HCT116 (cell line): ENCODE results near the gene SPIRE2. TPM values are rescaled to one million over a fixed set of nuclear protein-coding genes. Genes with fewer than 3 reads are reported as not detected.

Source experiments
- ATAC-seq: fragments of 200-7000 bp; cut with Tn5 transposase; 2 replicates; pipeline ENCODE4 v1.9.1; 2020; ENCODE audit warnings: mild to moderate bottlenecking, moderate library complexity
- BruUV-seq: library from RNA; stranded (reverse); fragments of 400-500 nt; replicated peaks from 2 replicates; lab custom pipeline; 2021; lab: Mats Ljungman, UMichigan
- CTCF ChIA-PET: fragments of 300-600 bp; sonication (Branson Sonifier 250); formaldehyde crosslinking; loops from one replicate; lab custom pipeline; 2021; ENCODE audit warnings: antibody characterized with exemption; lab: Charles Lee
- POLR2A ChIA-PET: fragments of 300-600, 350-600 bp; sonication (Branson Sonifier 250); formaldehyde crosslinking; loops from one replicate; lab custom pipeline; 2021; ENCODE audit warnings: antibody characterized with exemption; lab: Charles Lee
- RAD21 ChIA-PET, 2 experiments: fragments of 300-600 bp; sonication (Branson Sonifier 250); formaldehyde crosslinking; loops; one replicate each; lab custom pipeline; 2023; ENCODE audit warnings: low total read pairs in 2 of 2; ENCODE audit not compliant: uncharacterized antibody in 2 of 2, unreplicated experiment in 2 of 2, low non-redundant PET in 1 of 2; lab: Charles Lee
- DNase-seq: peaks from one replicate; pipeline ENCODE4 v3.0.0-alpha.2; 2010; ENCODE audit warnings: low read depth, low spot score
- H2AFZ ChIP-seq: fragments of 200-600 bp; shearing (Covaris generic), sonication (generic); 2 replicates; pipeline ENCODE4 v1.6.1; 2017; ENCODE audit warnings: low read depth, mixed run types, mixed read lengths, antibody characterized with exemption, low read length; ENCODE audit not compliant: poor library complexity, severe bottlenecking
- H3K27ac ChIP-seq: 2 replicates; pipeline ENCODE4 v1.5.1; 2012; ENCODE audit warnings: low read depth, low read length
- H3K27me3 ChIP-seq: fragments of 200-600 bp; sonication (generic); 2 replicates; pipeline ENCODE4 v1.6.1; 2016; ENCODE audit warnings: mixed run types, low read length, mixed read lengths; ENCODE audit not compliant: insufficient read depth
- H3K36me3 ChIP-seq, 2 experiments: fragments of 200-500 bp in 1 of 2; fragments of 200-600 bp in 1 of 2; sonication (Bioruptor generic) in 1 of 2; sonication (generic) in 1 of 2; 2 replicates each; pipeline versions ENCODE4 v1.5.1 to v1.6.1; 2014 to 2016; ENCODE audit warnings: low read length in 2 of 2, inconsistent platforms in 1 of 2, mixed read lengths in 1 of 2, mixed run types in 1 of 2; ENCODE audit not compliant: insufficient read depth in 2 of 2, control insufficient read depth in 1 of 2
- H3K4me1 ChIP-seq, 2 experiments: fragments of 200-600 bp in 1 of 2; sonication (generic) in 1 of 2; 2 replicates each; pipeline versions ENCODE4 v1.5.1 to v1.6.1; 2012 to 2017; ENCODE audit warnings: low read length in 2 of 2, inconsistent platforms in 1 of 2, mild to moderate bottlenecking in 1 of 2, mixed read lengths in 1 of 2, mixed run types in 1 of 2, moderate library complexity in 1 of 2; ENCODE audit not compliant: insufficient read depth in 2 of 2, control insufficient read depth in 1 of 2
- H3K4me2 ChIP-seq: fragments of 200-600 bp; sonication (generic); 2 replicates; pipeline ENCODE4 v1.6.1; 2017; ENCODE audit warnings: mixed run types, low read length, mixed read lengths
- H3K4me3 ChIP-seq, 2 experiments: fragments of 200-600 bp in 1 of 2; sonication (generic) in 1 of 2; replicated peaks in 1 of 2; 2 replicates each; pipeline ENCODE4 v1.5.1; 2011 to 2016; ENCODE audit warnings: low read length in 2 of 2, control low read depth in 1 of 2, low read depth in 1 of 2, mild to moderate bottlenecking in 1 of 2, mixed read lengths in 1 of 2, mixed run types in 1 of 2
- H3K79me2 ChIP-seq: fragments of 200-600 bp; sonication (generic); 2 replicates; pipeline ENCODE4 v1.6.1; 2017; ENCODE audit warnings: mild to moderate bottlenecking, mixed run types, low read length, moderate library complexity, mixed read lengths; ENCODE audit not compliant: insufficient read depth
- H3K9ac ChIP-seq: fragments of 200-600 bp; sonication (generic); 2 replicates; pipeline ENCODE4 v1.6.1; 2016; ENCODE audit warnings: low read length, mixed read lengths
- H3K9me2 ChIP-seq: fragments of 200-600 bp; sonication (generic), shearing (Covaris generic); 2 replicates; pipeline ENCODE4 v1.6.1; 2017; ENCODE audit warnings: mixed run types, mild to moderate bottlenecking, moderate library complexity; ENCODE audit not compliant: insufficient read depth
- H3K9me3 ChIP-seq, 2 experiments: fragments of 200-500 bp in 1 of 2; fragments of 200-600 bp in 1 of 2; sonication (Bioruptor generic) in 1 of 2; sonication (generic) in 1 of 2; 2 replicates each; pipeline ENCODE4 v1.6.1; 2014 to 2017; ENCODE audit warnings: low read length in 2 of 2, mixed read lengths in 2 of 2, inconsistent platforms in 1 of 2, low read depth in 1 of 2, mild to moderate bottlenecking in 1 of 2, mixed run types in 1 of 2, moderate library complexity in 1 of 2; ENCODE audit not compliant: control insufficient read depth in 1 of 2, insufficient read depth in 1 of 2
- H4K20me1 ChIP-seq: fragments of 200-600 bp; sonication (generic), shearing (Covaris generic); 2 replicates; pipeline ENCODE4 v1.6.1; 2017; ENCODE audit warnings: mixed run types, mild to moderate bottlenecking, moderate library complexity; ENCODE audit not compliant: insufficient read depth
- CBX3 ChIP-seq: IDR thresholded peaks from 2 replicates; pipeline ENCODE4 v1.6.1; 2012; ENCODE audit warnings: low read depth
- CEBPB ChIP-seq: IDR thresholded peaks from 2 replicates; pipeline ENCODE4 v1.6.1; 2012; ENCODE audit warnings: low read depth
- CTCF ChIP-seq, 3 experiments: fragments of 200-600 bp in 1 of 3; sonication (generic) in 1 of 3; IDR thresholded peaks in 2 of 3; conservative IDR thresholded peaks in 1 of 3; 2 replicates each; pipeline ENCODE4 v1.5.1; 2012 to 2017; ENCODE audit warnings: low read depth in 2 of 3, low read length in 2 of 3, antibody characterized with exemption in 1 of 3, borderline replicate concordance in 1 of 3, control low read depth in 1 of 3, mild to moderate bottlenecking in 1 of 3, mixed read lengths in 1 of 3, mixed run types in 1 of 3, moderate library complexity in 1 of 3; ENCODE audit not compliant: insufficient read depth in 1 of 3
- EGR1 ChIP-seq: IDR thresholded peaks from 2 replicates; pipeline ENCODE4 v1.6.1; 2012; ENCODE audit warnings: low read depth
- ELF1 ChIP-seq: IDR thresholded peaks from 2 replicates; pipeline ENCODE4 v1.6.1; 2012; ENCODE audit warnings: low read depth, borderline replicate concordance
- EZH2 ChIP-seq: fragments of 200-600 bp; sonication (generic); IDR thresholded peaks from 2 replicates; pipeline ENCODE4 v1.6.1; 2017; ENCODE audit warnings: antibody characterized with exemption, mixed run types
- EZH2phosphoT487 ChIP-seq: fragments of 200-600 bp; IDR thresholded peaks from 2 replicates; pipeline ENCODE4 v1.6.1; 2018; ENCODE audit warnings: antibody characterized with exemption, borderline replicate concordance
- FOSL1 ChIP-seq: IDR thresholded peaks from 2 replicates; pipeline ENCODE4 v1.6.1; 2012; ENCODE audit warnings: low read depth
- JUND ChIP-seq: IDR thresholded peaks from 2 replicates; pipeline ENCODE4 v1.6.1; 2012
- POLR2A ChIP-seq: IDR thresholded peaks from 2 replicates; pipeline ENCODE4 v1.7.0; 2011; ENCODE audit warnings: borderline replicate concordance; ENCODE audit not compliant: insufficient read depth, insufficient read length; ENCODE audit errors: extremely low read depth
- REST ChIP-seq: IDR thresholded peaks from 2 replicates; pipeline ENCODE4 v1.6.1; 2012; ENCODE audit warnings: low read depth
- SP1 ChIP-seq: IDR thresholded peaks from 2 replicates; pipeline ENCODE4 v1.6.1; 2012; ENCODE audit warnings: low read depth
- SRF ChIP-seq: IDR thresholded peaks from 2 replicates; pipeline ENCODE4 v1.6.1; 2012; ENCODE audit warnings: low read depth
- TCF7L2 ChIP-seq: IDR thresholded peaks from 2 replicates; pipeline ENCODE4 v1.7.0; 2011; ENCODE audit warnings: borderline replicate concordance, inconsistent platforms; ENCODE audit not compliant: insufficient read depth, insufficient read length; ENCODE audit errors: extremely low read depth
- ZNF274 ChIP-seq: fragments of 200-500 bp; sonication (Bioruptor generic); IDR thresholded peaks from 2 replicates; pipeline ENCODE4 v1.6.1; 2014; ENCODE audit warnings: mild to moderate bottlenecking, low read depth, low read length, inconsistent platforms
- intact Hi-C: fragments of 100-400 bp; cut with micrococcal nuclease; formaldehyde crosslinking; loops from 2 replicates; pipeline ENCODE4 v1.10.0; 2022
- total RNA-seq: library from RNA; stranded (reverse); gene quantifications from one replicate; pipeline ENCODE4 v1.2.1, GENCODE V29; 2021; ENCODE audit not compliant: unreplicated experiment

Gene SPIRE2
- total RNA-seq, 1 experiment from 2014 or later, result 21.2 TPM

GRCh38 chr16:89829630-89830437 is 1.6 kb downstream of the SPIRE2 start:
- no peak for DNase-seq
- CTCF ChIA-PET, result interaction anchor here (0.8 to 1.2 kb wide), 2 partner anchors 31 to 43 kb away, joined by 3 read pairs; partner anchors contain the start of gene TCF25

More at GRCh38 chr16:89829630-89830437, 1.6 kb downstream of the SPIRE2 start:
- H3K4me1 ChIP-seq, result peaks cover 16 to 26% of the 10 kb centered on the region in 2 experiments
- TF ChIP-seq EGR1 (no peak), EZH2 (no peak), EZH2phosphoT487 (no peak), CTCF (IDR thresholded peaks at IDR 0.05 in 2 of 3, conservative IDR thresholded peaks at IDR 0.05 in 1 of 3; ENCODE audit: borderline replicate concordance in 1 of 3, insufficient read depth in 1 of 3, low read depth in 2 of 3, low read length in 2 of 3) (no peak), POLR2A (no peak), SRF (no peak), FOSL1 (no peak), REST (no peak), ZNF274 (no peak), ELF1 (no peak), CBX3 (no peak), CEBPB (no peak), SP1 (no peak), JUND (no peak), TCF7L2 (no peak)
- intact Hi-C loops, result no loop called here
- H3K36me3 ChIP-seq, result no peaks in the 10 kb centered on the region
- ATAC-seq, result no peak
- no peak overlapping the region for H3K9ac ChIP-seq
- ChIA-PET POLR2A (no interaction called here), RAD21 (no interaction called here)
- H3K27ac ChIP-seq, result no peak overlapping the region
- H3K27me3 ChIP-seq, result no peaks in the 10 kb centered on the region
- peak overlapping the region; percentile 100 for H3K4me2 ChIP-seq
- peak overlapping the region; percentile 68 to 72; a peak in 3 of 4 replicates for H3K4me3 ChIP-seq
- no TSS peak for BruUV-seq
- H3K79me2 ChIP-seq, result no peaks in the 10 kb centered on the region
- no peaks in the 10 kb centered on the region for H3K9me2 ChIP-seq
- H4K20me1 ChIP-seq, result no peaks in the 10 kb centered on the region
- H2AFZ ChIP-seq, result no peak overlapping the region
- H3K9me3 ChIP-seq, result no peaks in the 10 kb centered on the region; a peak in 1 of 4 replicates
